Panc1 (cell line): ENCODE data around the gene TFE3. TPM values are rescaled to one million over a fixed set of nuclear protein-coding genes. Genes with fewer than 3 reads are reported as not detected.

Experiments used
- ATAC-seq: fragments of 200-7000 bp; cut with Tn5 transposase; 2 replicates; pipeline ENCODE4 v1.9.1; 2020; ENCODE audit warnings: mild to moderate bottlenecking, moderate library complexity
- Bru-seq: library from RNA; stranded (reverse); fragments of 400-500 nt; gene quantifications from one replicate; lab custom pipeline; 2021; lab: Mats Ljungman, UMichigan
- BruChase-seq, 2 experiments: library from RNA; stranded (reverse); fragments of 400-500 nt; gene quantifications; one replicate each; lab custom pipeline; 2021; lab: Mats Ljungman, UMichigan
- BruUV-seq: library from RNA; stranded (reverse); fragments of 400-500 nt; replicated peaks from 2 replicates; lab custom pipeline; 2021; lab: Mats Ljungman, UMichigan
- CTCF ChIA-PET: fragments of 300-600 bp; sonication (Branson Sonifier 250); formaldehyde crosslinking; loops from one replicate; lab custom pipeline; 2022; ENCODE audit warnings: antibody characterized with exemption; lab: Charles Lee
- POLR2A ChIA-PET: fragments of 300-600 bp; sonication (Branson Sonifier 250); formaldehyde crosslinking; loops from one replicate; lab custom pipeline; 2022; ENCODE audit warnings: antibody characterized with exemption; lab: Charles Lee
- DNase-seq: peaks from one replicate; pipeline ENCODE4 v3.0.0-alpha.2; 2010; ENCODE audit warnings: low read depth, low spot score
- H3K27ac ChIP-seq: 2 replicates; pipeline ENCODE4 v1.5.1; 2011; ENCODE audit warnings: mild to moderate bottlenecking, low read length, inconsistent platforms
- H3K27me3 ChIP-seq: fragments of 200-500 bp; sonication (Bioruptor generic); 2 replicates; pipeline ENCODE4 v1.6.0; 2014; ENCODE audit warnings: low read length, inconsistent platforms; ENCODE audit not compliant: control insufficient read depth, insufficient read depth
- H3K36me3 ChIP-seq: fragments of 200-500 bp; sonication (Bioruptor generic); 2 replicates; pipeline ENCODE4 v1.5.1; 2014; ENCODE audit warnings: inconsistent platforms, mild to moderate bottlenecking, low read length, moderate library complexity; ENCODE audit not compliant: control insufficient read depth, insufficient read depth
- H3K4me1 ChIP-seq: 2 replicates; pipeline ENCODE4 v1.5.1; 2011; ENCODE audit warnings: inconsistent platforms, mild to moderate bottlenecking, low read length, moderate library complexity; ENCODE audit not compliant: control insufficient read depth, insufficient read depth
- H3K4me3 ChIP-seq, 2 experiments: 2 replicates each; pipeline ENCODE4 v1.5.1; 2011 to 2012; ENCODE audit warnings: low read depth in 2 of 2, low read length in 2 of 2, mild to moderate bottlenecking in 2 of 2, inconsistent platforms in 1 of 2, moderate library complexity in 1 of 2
- H3K9me3 ChIP-seq: fragments of 200-500 bp; sonication (Bioruptor generic); 2 replicates; pipeline ENCODE4 v1.5.1; 2014; ENCODE audit warnings: low read depth, mild to moderate bottlenecking, inconsistent platforms, low read length, moderate library complexity; ENCODE audit not compliant: control insufficient read depth, insufficient read depth
- CTCF ChIP-seq: fragments of 450-650 bp; IDR thresholded peaks from 2 replicates; pipeline ENCODE4 v1.5.1; 2017; ENCODE audit warnings: mild to moderate bottlenecking
- POLR2AphosphoS5 ChIP-seq: IDR thresholded peaks from 2 replicates; pipeline ENCODE4 v1.6.1; 2012; ENCODE audit warnings: mild to moderate bottlenecking, low read depth, low read length, moderate library complexity
- REST ChIP-seq, 2 experiments: IDR thresholded peaks; 2 replicates each; pipeline ENCODE4 v1.6.1; 2011 to 2012; ENCODE audit warnings: low read depth in 2 of 2, control low read depth in 1 of 2, low read length in 1 of 2, mild to moderate bottlenecking in 1 of 2, moderate library complexity in 1 of 2; ENCODE audit not compliant: insufficient read depth in 1 of 2
- SIN3A ChIP-seq: IDR thresholded peaks from 2 replicates; pipeline ENCODE4 v1.6.1; 2012; ENCODE audit warnings: low read depth, mild to moderate bottlenecking, low read length, moderate library complexity, borderline replicate concordance; ENCODE audit not compliant: insufficient read depth
- TCF7L2 ChIP-seq: IDR thresholded peaks from 2 replicates; pipeline ENCODE4 v1.6.1; 2011; ENCODE audit warnings: mild to moderate bottlenecking, low read depth, low read length, inconsistent platforms
- in situ Hi-C: cut with HindIII; loops from 2 replicates; pipeline ENCODE4 v1.10.0; 2016; ENCODE audit warnings: low sequenced_read_pairs, low pct_unique_long_range_greater_than_20kb
- intact Hi-C: fragments of 100-400 bp; cut with micrococcal nuclease; formaldehyde crosslinking; loops from one replicate; pipeline ENCODE4 v1.10.0; 2022; ENCODE audit not compliant: unreplicated experiment
- long read RNA-seq: library from polyadenylated mRNA; unstranded; transcript quantifications from one replicate; pipeline ENCODE4 v2.0.0, GENCODE V29; 2021; ENCODE audit not compliant: unreplicated experiment
- polyA plus RNA-seq: library from polyadenylated mRNA; unstranded; fragments of >200 nt; gene quantifications from one replicate; pipeline ENCODE4 v1.2.1, GENCODE V29; 2012; ENCODE audit warnings: missing spikeins; ENCODE audit not compliant: insufficient read length
- total RNA-seq: library from RNA; stranded (reverse); gene quantifications from one replicate; pipeline ENCODE4 v1.2.1, GENCODE V29; 2021; ENCODE audit not compliant: unreplicated experiment

The TFE3 gene
- total RNA-seq: 45.9 TPM
- polyA plus RNA-seq: 57.6 TPM
- percentile 70 among the genes with signal in this experiment for Bru-seq, nascent RNA
- percentile 82 among the genes with signal in this experiment for BruChase-seq, experiment 1, labeled RNA remaining after a 2-hour chase
- BruChase-seq, experiment 2, labeled RNA remaining after a 6-hour chase: percentile 90 among the genes with signal in this experiment
- long read RNA-seq, transcript TFE3-201 (10 exons, 3,415 nt): major isoform, 51 of 125 reads
- long read RNA-seq, transcript TFE3-204 (10 exons, 3,279 nt): minor isoform, 15 of 125 reads
- long read RNA-seq, partial matches to known transcripts: 22 of 125 reads
- long read RNA-seq, other reads (novel, unspliced or antisense): 36 of 125 reads

- Histone ChIP-seq H3K9me3 (no peaks in the 10 kb centered on the region), H3K27me3 (no peaks in the 10 kb centered on the region), H3K27ac (peak within 1 kb of the TSS; percentile 91), H3K4me1 (peaks cover 18% of the 10 kb centered on the region), H3K4me3 (peak within 1 kb of the TSS; percentile 73 to 93), H3K36me3 (no peaks in the 10 kb centered on the region; the same call in 1 of the 2 replicates)
- DNase-seq (peak; percentile 96), ATAC-seq (peak; percentile 95)
- TF ChIP-seq REST (IDR thresholded peaks at IDR 0.05; ENCODE audit: insufficient read depth in 1 of 2, low read depth in 2 of 2, low read length in 1 of 2) (no peak), TCF7L2 (no peak), POLR2AphosphoS5 (peak; percentile 25), CTCF (peak; percentile 84), SIN3A (peak; percentile 53; the same call in 1 of the 2 replicates)
- intact Hi-C loops: loop anchor here (10.0 kb wide), 1 partner anchor 69 kb away; the partner anchor contains the start of gene KCND1
- in situ Hi-C loops: no loop called here
- ChIA-PET POLR2A (interaction anchor here (1.8 kb wide), 1 partner anchor 85 kb away, joined by 7 read pairs; no protein-coding TSS in a partner anchor), CTCF (interaction anchor here (0.6 kb wide), 1 partner anchor 133 kb away, joined by 3 read pairs; no protein-coding TSS in a partner anchor)
- no TSS peak for BruUV-seq
Measured at GRCh38 chrX:49043220-49043986, at the start of gene TFE3. TFE3 (minus strand) TSS chrX:49043357; CDS start chrX:49043226, 131 bp downstream.

GRCh38 chrX:49089553-49089952, 46.4 kb upstream of the TFE3 start:
- Histone ChIP-seq H3K4me1 (no peaks in the 10 kb centered on the region), H3K36me3 (no peaks in the 10 kb centered on the region), H3K27me3 (no peaks in the 10 kb centered on the region), H3K27ac (no peak overlapping the region), H3K4me3 (no peak overlapping the region), H3K9me3 (no peaks in the 10 kb centered on the region)
- ChIA-PET CTCF (no interaction called here), POLR2A (no interaction called here)
- in situ Hi-C loops (no loop called here), intact Hi-C loops (no loop called here)
- DNase-seq: no peak
- BruUV-seq: no TSS peak
- no peak for ATAC-seq
- TF ChIP-seq CTCF (no peak), TCF7L2 (no peak), POLR2AphosphoS5 (no peak)
